Subcutaneous abdominal adipose tissue (tissue), 5 donors: Measurements from ENCODE around the gene HMBS.

Experiments
- H3K27ac ChIP-seq: one replicate; pipeline ENCODE4 v1.7.0; 2013; ENCODE audit warnings: low read depth, mild to moderate bottlenecking, inconsistent platforms, low read length, moderate library complexity
- H3K27me3 ChIP-seq, 5 donors: one replicate each; pipeline ENCODE4 v1.7.0; 2013; ENCODE audit warnings: low read length in 5 of 5, inconsistent platforms in 1 of 5; ENCODE audit not compliant: control insufficient read depth in 5 of 5, insufficient read depth in 4 of 5
- H3K36me3 ChIP-seq, 5 donors: one replicate each; pipeline ENCODE4 v1.7.0; 2013; ENCODE audit warnings: low read length in 5 of 5; ENCODE audit not compliant: control insufficient read depth in 5 of 5, insufficient read depth in 5 of 5
- H3K4me1 ChIP-seq, 5 donors: one replicate each; pipeline ENCODE4 v1.7.0; 2013; ENCODE audit warnings: low read length in 5 of 5, mild to moderate bottlenecking in 3 of 5, moderate library complexity in 1 of 5; ENCODE audit not compliant: control insufficient read depth in 5 of 5, insufficient read depth in 5 of 5
- H3K4me3 ChIP-seq, 5 donors: one replicate each; pipeline ENCODE4 v1.7.0; 2013; ENCODE audit warnings: low read length in 5 of 5, low read depth in 1 of 5
- H3K9ac ChIP-seq, 5 donors: one replicate each; pipeline ENCODE4 v1.7.0; 2013; ENCODE audit warnings: low read length in 5 of 5, mild to moderate bottlenecking in 4 of 5, moderate library complexity in 3 of 5
- H3K9me3 ChIP-seq, 5 donors: one replicate each; pipeline ENCODE4 v1.7.0; 2013; ENCODE audit warnings: low read length in 5 of 5; ENCODE audit not compliant: control insufficient read depth in 5 of 5
- donor health status: healthy.
- donor health status: healthy.
- donor health status: healthy.
- donor health status: healthy.
- donor health status: healthy.

The HMBS gene

DNA sequence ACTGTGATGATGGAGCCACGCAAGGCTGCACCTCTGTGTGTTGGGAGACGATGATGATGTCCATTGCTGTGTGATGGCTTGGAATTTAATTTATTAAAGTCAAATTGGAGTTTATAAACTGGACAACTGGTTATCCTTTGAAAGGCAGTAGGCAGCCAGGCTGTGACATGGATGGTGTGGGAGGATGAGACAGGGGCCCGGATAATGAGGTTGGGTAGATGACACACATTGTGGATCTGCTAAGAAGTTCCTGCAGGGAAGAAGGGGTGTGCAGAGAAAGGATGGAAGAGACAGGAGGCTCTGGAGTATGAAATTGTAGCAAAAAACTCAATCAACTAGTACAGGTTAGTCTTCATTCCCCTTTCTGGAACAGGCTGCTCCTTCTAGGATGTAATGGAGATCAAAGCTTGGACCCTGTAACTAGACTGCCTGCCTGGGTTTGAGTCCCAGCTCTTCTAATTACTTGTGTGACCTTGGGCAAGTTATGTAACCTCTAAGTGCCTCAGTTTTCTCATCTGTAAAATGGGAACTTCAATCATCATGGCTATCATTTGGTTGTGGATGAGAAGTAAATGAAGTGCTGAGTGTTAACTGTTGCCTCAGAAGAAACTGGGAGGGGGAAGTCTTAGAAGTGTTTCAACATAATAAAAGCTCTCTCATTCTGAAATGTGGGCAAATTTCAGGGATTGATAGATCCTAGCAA, 32.5 kb downstream of the HMBS start:
- Histone ChIP-seq H3K9ac (no peak overlapping the region), H3K27ac (no peak overlapping the region), H3K36me3 (peaks cover 6 to 52% (median 36%) of the 10 kb centered on the region in 5 donors), H3K4me1 (peaks cover 1 to 43% (median 21%) of the 10 kb centered on the region in 5 donors), H3K9me3 (no peaks in the 10 kb centered on the region), H3K4me3 (no peak overlapping the region), H3K27me3 (no peaks in the 10 kb centered on the region)

GRCh38 chr11:119118227-119118626, 33.5 kb downstream of the HMBS start:
- Histone ChIP-seq H3K4me1 (peaks cover 5 to 50% (median 31%) of the 10 kb centered on the region in 5 donors), H3K4me3 (no peak overlapping the region), H3K27me3 (no peaks in the 10 kb centered on the region), H3K9ac (no peak overlapping the region), H3K9me3 (no peaks in the 10 kb centered on the region), H3K27ac (no peak overlapping the region), H3K36me3 (peaks cover 6 to 42% (median 26%) of the 10 kb centered on the region in 5 donors)

GRCh38 chr11:119118946-119119345, 34.3 kb downstream of the HMBS start:
- peaks cover 5 to 47% (median 32%) of the 10 kb centered on the region in 5 donors for H3K4me1 ChIP-seq
- peaks cover 6 to 37% (median 22%) of the 10 kb centered on the region in 5 donors for H3K36me3 ChIP-seq
- H3K27me3 ChIP-seq = no peaks in the 10 kb centered on the region
- no peak overlapping the region for H3K4me3 ChIP-seq
- H3K27ac ChIP-seq = no peak overlapping the region
- no peak overlapping the region for H3K9ac ChIP-seq
- H3K9me3 ChIP-seq = no peaks in the 10 kb centered on the region

DNA sequence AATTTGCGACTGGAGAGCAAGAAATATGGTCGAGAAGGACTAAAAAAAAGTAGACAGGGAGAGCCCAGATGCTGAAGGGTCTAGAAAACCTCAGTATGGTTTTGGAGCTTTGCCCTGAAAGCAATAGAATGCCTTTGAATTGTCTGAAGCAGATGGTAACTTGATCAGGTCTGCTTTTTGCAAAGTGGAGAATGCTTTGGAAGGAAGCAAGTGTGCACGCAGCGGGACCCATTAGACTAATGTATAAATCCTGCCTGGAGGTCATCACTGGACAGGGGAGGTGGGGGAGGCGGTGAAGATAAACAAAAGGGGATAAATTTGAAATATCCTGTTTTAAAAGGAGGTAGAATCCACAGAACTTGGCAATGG, 35.9 kb downstream of the HMBS start:
- H3K4me3 ChIP-seq = peak overlapping the region; percentile 73 to 100 (median 81)
- H3K27ac ChIP-seq = no peak overlapping the region
- H3K9me3 ChIP-seq = no peaks in the 10 kb centered on the region
- peaks cover 3 to 31% (median 22%) of the 10 kb centered on the region in 5 donors for H3K36me3 ChIP-seq
- no peaks in the 10 kb centered on the region for H3K27me3 ChIP-seq
- H3K9ac ChIP-seq = peak overlapping the region in 4 of 5 donors; percentile 60 to 83 (median 75)
- H3K4me1 ChIP-seq = peaks cover 5 to 33% (median 29%) of the 10 kb centered on the region in 5 donors

DNA sequence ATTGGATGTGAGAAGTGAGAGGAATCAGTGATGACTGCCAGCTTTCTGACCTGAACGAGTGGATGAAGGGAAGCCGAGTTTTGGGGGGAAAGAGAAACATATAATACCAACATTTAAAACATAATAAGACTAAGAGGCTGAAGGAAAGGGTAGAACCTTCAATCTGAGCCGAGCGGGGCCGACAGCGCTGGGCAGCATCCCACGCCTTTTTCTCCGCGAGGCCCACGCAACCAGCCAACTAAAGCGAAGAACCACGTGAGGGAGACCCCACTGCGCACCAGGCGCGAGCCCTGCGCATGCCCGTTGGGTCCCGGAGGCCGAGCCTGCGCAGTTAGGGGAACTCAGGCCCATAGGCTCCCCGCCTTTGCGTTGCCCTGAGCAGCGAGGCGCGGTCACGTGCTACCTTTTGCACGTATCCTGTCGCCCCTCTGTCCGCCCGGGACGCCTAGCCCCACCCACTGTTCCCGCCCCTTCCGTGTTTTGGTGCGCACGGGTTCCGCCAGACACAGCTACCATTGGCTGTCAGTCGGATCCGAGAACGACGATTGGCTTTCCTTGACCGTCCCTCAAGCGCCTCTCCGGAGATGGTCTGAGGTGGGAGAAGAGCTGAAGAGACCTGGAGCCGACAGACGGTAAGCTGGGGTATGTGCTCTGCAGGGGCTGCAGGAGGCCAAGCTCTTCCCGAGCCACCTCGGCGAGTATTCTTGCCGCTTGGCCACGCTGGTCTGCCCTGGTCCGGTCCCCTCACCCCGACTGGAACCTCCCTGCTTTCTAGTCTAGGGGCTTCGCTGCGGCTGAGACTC, 36.5 kb downstream of the HMBS start, which contains the start of gene HINFP:
HINFP (plus strand) TSS at position 573 of the 803 bp plus-strand sequence. CDS start 5,365 bp downstream, outside the sequence.
- Histone ChIP-seq H3K4me3 (peak within 1 kb of the TSS; percentile 82 to 100 (median 92)), H3K4me1 (peaks cover 5 to 32% (median 29%) of the 10 kb centered on the region in 5 donors), H3K9me3 (no peaks in the 10 kb centered on the region), H3K27ac (peak within 1 kb of the TSS; percentile 75), H3K36me3 (peaks cover 3 to 25% (median 16%) of the 10 kb centered on the region in 5 donors), H3K27me3 (no peaks in the 10 kb centered on the region), H3K9ac (peak within 1 kb of the TSS; percentile 83 to 98 (median 94))

GRCh38 chr11:119121811-119122124, 37.1 kb downstream of the HMBS start:
- Histone ChIP-seq H3K36me3 (peaks cover 3 to 19% (median 12%) of the 10 kb centered on the region in 5 donors), H3K9me3 (no peaks in the 10 kb centered on the region), H3K4me1 (peaks cover 9 to 31% (median 28%) of the 10 kb centered on the region in 5 donors), H3K9ac (peak overlapping the region; percentile 72 to 98 (median 94)), H3K27ac (peak overlapping the region; percentile 75), H3K27me3 (no peaks in the 10 kb centered on the region), H3K4me3 (peak overlapping the region; percentile 82 to 100 (median 92))

DNA sequence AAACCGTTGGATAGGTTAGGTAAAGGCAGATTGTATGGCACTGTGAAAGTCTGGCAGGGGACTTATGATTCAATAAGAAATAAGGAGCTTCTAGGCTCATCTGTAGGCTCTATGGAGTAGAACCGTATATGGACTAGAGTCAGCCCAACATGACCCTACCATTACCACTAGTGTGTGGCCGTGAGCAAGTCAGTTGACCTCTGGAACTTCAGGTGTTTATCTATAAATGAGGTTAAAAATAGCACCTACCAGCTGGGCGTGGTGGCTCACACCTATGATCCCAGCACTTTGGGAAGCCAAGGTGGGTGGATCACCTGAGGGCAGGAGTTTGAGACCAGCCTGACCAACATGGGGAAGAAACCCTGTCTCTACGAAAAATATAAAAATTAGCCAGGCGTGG, 41.1 kb downstream of the HMBS start:
- Histone ChIP-seq H3K9ac (no peak overlapping the region), H3K4me1 (peaks cover 9 to 25% (median 20%) of the 10 kb centered on the region in 5 donors), H3K27ac (no peak overlapping the region), H3K4me3 (no peak overlapping the region), H3K36me3 (peaks cover 0 to 28% (median 18%) of the 10 kb centered on the region in 5 donors), H3K9me3 (no peaks in the 10 kb centered on the region), H3K27me3 (no peaks in the 10 kb centered on the region)

DNA sequence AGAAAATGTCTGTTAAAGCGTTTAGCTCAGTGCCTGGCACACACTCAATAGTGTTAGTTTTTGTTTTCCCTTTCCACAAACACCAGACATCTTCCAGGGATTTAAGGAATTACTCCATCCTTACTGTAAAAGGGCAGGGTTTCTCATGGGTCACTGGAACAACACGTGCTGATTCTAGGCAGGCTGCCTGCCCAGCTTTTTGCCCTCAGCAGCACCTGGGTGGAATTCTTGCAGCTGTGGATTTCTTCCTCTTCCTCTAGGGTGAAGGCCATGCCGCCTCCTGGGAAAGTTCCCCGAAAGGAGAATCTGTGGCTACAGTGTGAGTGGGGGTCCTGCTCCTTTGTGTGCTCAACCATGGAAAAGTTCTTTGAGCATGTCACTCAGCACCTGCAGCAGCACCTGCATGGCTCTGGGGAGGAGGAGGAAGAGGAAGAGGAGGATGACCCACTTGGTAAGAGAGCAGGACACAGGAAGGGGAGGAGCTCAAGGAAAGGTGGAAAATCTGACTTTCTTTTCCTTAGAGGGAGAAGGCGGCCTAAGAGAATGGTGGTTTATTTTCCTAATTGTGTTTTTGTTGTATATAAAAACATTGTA, 42.1 kb downstream of the HMBS start:
- Histone ChIP-seq H3K27me3 (no peaks in the 10 kb centered on the region), H3K27ac (no peak overlapping the region), H3K4me3 (no peak overlapping the region), H3K4me1 (peaks cover 9 to 21% (median 15%) of the 10 kb centered on the region in 5 donors), H3K9me3 (no peaks in the 10 kb centered on the region), H3K9ac (peak overlapping the region in 3 of 5 donors; percentile 6 to 35 (median 19)), H3K36me3 (peaks cover 0 to 38% (median 28%) of the 10 kb centered on the region in 5 donors)

- Histone ChIP-seq H3K9me3 (no peaks in the 10 kb centered on the region), H3K4me3 (no peak overlapping the region), H3K4me1 (peaks cover 0 to 10% (median 4%) of the 10 kb centered on the region in 5 donors), H3K9ac (no peak overlapping the region), H3K36me3 (peaks cover 5 to 59% (median 50%) of the 10 kb centered on the region in 5 donors), H3K27ac (no peak overlapping the region), H3K27me3 (no peaks in the 10 kb centered on the region)
Observed at GRCh38 chr11:119130662-119131061, 46.0 kb downstream of the HMBS start.
